T-helper 1 cell treated with Interleukin-12 subunit alpha and Interleukin-12 subunit beta and Interleukin-4 antibody, amounts not matched to agents 30 μg/mL and 1 μg/mL, for 36 hours (primary cell): ENCODE measurements around the gene HPS3.
"Not testable (repeated sequence)": the region's sequence is repeated elsewhere in the genome, so short reads cannot be mapped to it uniquely, and the experiment has no call there.

Experiments used
- H3K27ac Mint-ChIP-seq: one replicate; pipeline ENCODE4 v1.8.0; 2021; ENCODE audit warnings: mild to moderate bottlenecking, mixed read lengths
- H3K27me3 Mint-ChIP-seq: one replicate; pipeline ENCODE4 v1.8.0; 2021; ENCODE audit warnings: low read depth, mixed read lengths
- H3K36me3 Mint-ChIP-seq: one replicate; pipeline ENCODE4 v1.8.0; 2021; ENCODE audit warnings: low read depth, mixed read lengths
- H3K4me1 Mint-ChIP-seq: one replicate; pipeline ENCODE4 v1.8.0; 2021; ENCODE audit warnings: low read depth, mixed read lengths
- H3K4me3 Mint-ChIP-seq: one replicate; pipeline ENCODE4 v1.8.0; 2021; ENCODE audit warnings: mild to moderate bottlenecking, moderate library complexity, mixed read lengths
- H3K9me3 Mint-ChIP-seq: one replicate; pipeline ENCODE4 v1.8.0; 2021; ENCODE audit warnings: mixed read lengths

The HPS3 gene

DNA sequence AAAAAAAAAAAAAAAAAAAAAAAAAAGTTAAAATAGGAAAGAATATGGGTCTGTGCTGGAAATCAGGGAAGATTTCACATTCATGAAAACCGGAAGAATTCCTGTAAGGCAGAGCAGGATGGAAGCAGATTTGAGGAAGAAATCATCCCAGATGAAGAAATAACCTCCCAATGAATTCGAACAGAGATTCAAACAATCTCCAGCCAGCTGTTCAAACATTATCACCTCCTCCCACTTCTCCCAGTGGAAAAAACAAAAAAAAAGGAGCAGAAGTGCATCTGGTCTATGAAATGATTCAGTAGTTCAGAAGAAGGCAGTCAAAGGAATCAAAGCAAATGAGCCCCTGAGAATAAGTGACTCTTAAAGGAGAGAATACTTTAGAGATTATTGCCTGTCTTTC, 59.1 kb downstream of the HPS3 start:
- H3K36me3 Mint-ChIP-seq = no peaks in the 10 kb centered on the region
- no peaks in the 10 kb centered on the region for H3K4me1 Mint-ChIP-seq
- H3K4me3 Mint-ChIP-seq = no peak overlapping the region
- no peaks in the 10 kb centered on the region for H3K9me3 Mint-ChIP-seq
- peaks cover 60% of the 10 kb centered on the region for H3K27me3 Mint-ChIP-seq
- no peak overlapping the region for H3K27ac Mint-ChIP-seq

- H3K27me3 Mint-ChIP-seq = peaks cover 66% of the 10 kb centered on the region
- no peaks in the 10 kb centered on the region for H3K4me1 Mint-ChIP-seq
- no peaks in the 10 kb centered on the region for H3K9me3 Mint-ChIP-seq
- no peak overlapping the region for H3K27ac Mint-ChIP-seq
- H3K4me3 Mint-ChIP-seq = no peak overlapping the region
- no peaks in the 10 kb centered on the region for H3K36me3 Mint-ChIP-seq
These were observed 65.8 kb downstream of the HPS3 start for GRCh38 chr3:149195221-149195620.

- H3K4me1 Mint-ChIP-seq, H3K4me3 Mint-ChIP-seq, H3K9me3 Mint-ChIP-seq, H3K27ac Mint-ChIP-seq, H3K36me3 Mint-ChIP-seq: not testable (repeated sequence)
- peaks cover 60% of the 10 kb centered on the region for H3K27me3 Mint-ChIP-seq
These were observed 67.6 kb downstream of the HPS3 start for GRCh38 chr3:149196805-149197592.

DNA sequence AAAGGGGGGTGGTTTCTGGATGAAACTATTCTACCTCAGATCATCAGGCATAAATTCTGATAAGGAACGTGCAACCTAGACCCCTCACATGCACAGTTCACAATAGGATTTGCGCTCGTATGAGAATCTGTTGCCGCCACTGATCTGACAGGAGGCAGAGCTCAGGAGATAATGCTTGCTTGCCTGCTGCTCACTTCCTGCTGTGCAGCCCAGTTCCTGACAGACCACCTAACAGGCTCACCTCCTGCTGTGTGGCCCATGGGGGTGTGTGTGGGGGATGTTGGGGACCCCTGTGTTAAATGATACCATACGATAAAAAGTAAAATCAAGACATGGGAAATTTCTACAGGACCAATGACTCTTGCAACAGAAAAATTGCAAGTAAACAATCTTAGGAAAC, 68.2 kb downstream of the HPS3 start:
- H3K36me3 Mint-ChIP-seq = no peaks in the 10 kb centered on the region
- H3K27me3 Mint-ChIP-seq = peaks cover 63% of the 10 kb centered on the region
- H3K4me1 Mint-ChIP-seq = peaks cover 3% of the 10 kb centered on the region
- H3K4me3 Mint-ChIP-seq = no peak overlapping the region
- H3K27ac Mint-ChIP-seq = no peak overlapping the region
- H3K9me3 Mint-ChIP-seq = no peaks in the 10 kb centered on the region

DNA sequence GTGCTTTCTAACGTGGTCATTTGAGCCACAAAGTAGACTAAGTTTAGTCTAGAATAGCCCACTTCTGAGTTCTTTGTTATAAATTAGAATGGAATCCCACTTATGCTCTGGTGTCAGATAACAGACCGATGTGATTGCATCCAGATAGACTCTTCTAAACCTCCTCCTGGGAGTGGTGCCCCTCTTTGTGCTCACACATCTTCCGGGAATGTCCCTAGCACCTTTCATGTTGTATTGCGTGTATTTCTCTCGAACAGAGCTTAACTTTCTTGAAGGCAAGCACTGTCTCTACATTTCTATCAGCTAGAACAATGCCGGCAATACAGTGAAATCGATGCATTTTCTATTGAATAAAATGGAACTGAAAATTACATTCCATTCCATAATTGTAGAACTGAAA, 69.2 kb downstream of the HPS3 start:
- Mint-ChIP-seq H3K36me3 (no peaks in the 10 kb centered on the region), H3K4me3 (no peak overlapping the region), H3K9me3 (no peaks in the 10 kb centered on the region), H3K27me3 (peaks cover 59% of the 10 kb centered on the region), H3K4me1 (peaks cover 4% of the 10 kb centered on the region), H3K27ac (no peak overlapping the region)

DNA sequence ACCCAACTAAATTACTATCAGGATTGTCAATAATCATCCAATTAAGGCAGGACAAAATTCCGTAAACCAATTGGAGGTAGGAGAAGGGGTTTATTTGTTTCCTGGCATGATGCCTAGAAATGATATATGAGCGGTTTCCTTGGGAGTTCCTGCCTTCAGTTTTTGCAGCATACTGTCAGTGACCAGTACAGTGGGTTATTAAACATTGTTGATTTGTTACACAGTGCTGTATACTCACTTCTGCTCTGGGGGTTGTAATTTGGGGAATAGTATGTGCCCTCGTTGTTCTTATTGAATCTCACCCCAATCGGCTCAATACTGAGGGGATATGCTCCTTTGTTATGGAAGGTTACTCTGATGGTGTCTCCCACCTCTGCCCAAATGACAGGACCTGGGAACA, 70.0 kb downstream of the HPS3 start:
- peaks cover 11% of the 10 kb centered on the region for H3K4me1 Mint-ChIP-seq
- no peaks in the 10 kb centered on the region for H3K9me3 Mint-ChIP-seq
- H3K36me3 Mint-ChIP-seq = no peaks in the 10 kb centered on the region
- no peak overlapping the region for H3K4me3 Mint-ChIP-seq
- H3K27ac Mint-ChIP-seq = no peak overlapping the region
- H3K27me3 Mint-ChIP-seq = peaks cover 60% of the 10 kb centered on the region

- Mint-ChIP-seq H3K27me3 (peaks cover 53% of the 10 kb centered on the region), H3K9me3 (no peaks in the 10 kb centered on the region), H3K4me1 (peaks cover 11% of the 10 kb centered on the region), H3K4me3 (no peak overlapping the region), H3K27ac (no peak overlapping the region), H3K36me3 (no peaks in the 10 kb centered on the region)
These were observed 74.3 kb downstream of the HPS3 start for GRCh38 chr3:149203758-149204157.

- Mint-ChIP-seq H3K36me3 (no peaks in the 10 kb centered on the region), H3K27ac (no peak overlapping the region), H3K9me3 (no peaks in the 10 kb centered on the region), H3K4me1 (peaks cover 11% of the 10 kb centered on the region), H3K27me3 (peaks cover 57% of the 10 kb centered on the region), H3K4me3 (no peak overlapping the region)
These were observed 75.1 kb downstream of the HPS3 start for GRCh38 chr3:149204390-149204991.

DNA sequence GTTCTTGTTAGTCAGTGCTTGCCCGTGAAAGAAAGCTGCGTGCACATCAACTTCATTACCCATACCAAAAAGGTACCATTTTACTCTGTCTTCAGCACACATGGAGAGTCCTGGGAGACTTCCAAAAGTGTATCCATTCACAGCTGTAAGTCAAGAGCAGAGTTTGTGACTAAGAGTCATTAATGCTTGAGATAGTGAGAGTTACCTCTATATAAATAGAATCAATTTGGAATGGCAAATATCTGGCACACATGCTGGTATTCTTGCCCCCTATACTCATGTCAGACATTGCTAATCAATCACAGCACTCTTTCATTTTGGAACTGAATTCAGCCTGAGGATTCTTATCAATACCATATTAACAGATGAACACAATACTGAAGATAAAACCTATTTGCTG, 78.0 kb downstream of the HPS3 start:
- peaks cover 7% of the 10 kb centered on the region for H3K4me1 Mint-ChIP-seq
- no peak overlapping the region for H3K27ac Mint-ChIP-seq

GRCh38 chr3:149209431-149209830, 80.0 kb downstream of the HPS3 start:
- Mint-ChIP-seq H3K36me3 (no peaks in the 10 kb centered on the region), H3K27ac (no peak overlapping the region), H3K9me3 (no peaks in the 10 kb centered on the region), H3K4me1 (no peaks in the 10 kb centered on the region), H3K4me3 (no peak overlapping the region), H3K27me3 (peaks cover 69% of the 10 kb centered on the region)

More for the DNA sequence above, 78.0 kb downstream of the HPS3 start:
- H3K9me3 Mint-ChIP-seq = no peaks in the 10 kb centered on the region
- no peaks in the 10 kb centered on the region for H3K36me3 Mint-ChIP-seq
- H3K4me3 Mint-ChIP-seq = no peak overlapping the region
- H3K27me3 Mint-ChIP-seq = peaks cover 68% of the 10 kb centered on the region

GRCh38 chr3:149212386-149212785, 82.9 kb downstream of the HPS3 start:
- Mint-ChIP-seq H3K36me3 (no peaks in the 10 kb centered on the region), H3K4me1 (no peaks in the 10 kb centered on the region), H3K27ac (no peak overlapping the region), H3K9me3 (no peaks in the 10 kb centered on the region), H3K27me3 (peaks cover 57% of the 10 kb centered on the region), H3K4me3 (no peak overlapping the region)

DNA sequence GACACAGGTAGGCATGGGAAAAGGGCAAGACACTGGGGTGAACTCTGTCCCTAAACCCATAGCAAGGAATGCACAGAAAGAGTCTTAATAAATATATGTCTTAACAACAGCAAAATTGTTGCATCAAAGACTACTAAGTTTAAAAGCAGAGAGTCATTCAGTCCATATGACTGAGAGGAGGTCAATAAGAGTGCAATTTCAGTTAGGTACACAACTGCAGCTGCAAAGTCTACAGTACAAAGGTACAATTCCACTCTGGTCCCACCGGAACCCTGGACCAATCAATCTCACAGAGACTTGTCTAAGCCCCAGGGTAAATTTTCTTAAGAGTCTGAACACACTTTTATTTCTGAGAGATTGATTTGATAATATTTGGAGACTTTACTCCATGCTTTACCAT, 85.3 kb downstream of the HPS3 start:
- Mint-ChIP-seq H3K27ac (no peak overlapping the region), H3K9me3 (no peaks in the 10 kb centered on the region), H3K27me3 (peaks cover 43% of the 10 kb centered on the region), H3K4me3 (no peak overlapping the region), H3K36me3 (no peaks in the 10 kb centered on the region), H3K4me1 (no peaks in the 10 kb centered on the region)

GRCh38 chr3:149215515-149215914, 86.1 kb downstream of the HPS3 start:
- Mint-ChIP-seq H3K27me3 (peaks cover 35% of the 10 kb centered on the region), H3K27ac (no peak overlapping the region), H3K4me3 (no peak overlapping the region), H3K9me3 (no peaks in the 10 kb centered on the region), H3K4me1 (no peaks in the 10 kb centered on the region), H3K36me3 (no peaks in the 10 kb centered on the region)

DNA sequence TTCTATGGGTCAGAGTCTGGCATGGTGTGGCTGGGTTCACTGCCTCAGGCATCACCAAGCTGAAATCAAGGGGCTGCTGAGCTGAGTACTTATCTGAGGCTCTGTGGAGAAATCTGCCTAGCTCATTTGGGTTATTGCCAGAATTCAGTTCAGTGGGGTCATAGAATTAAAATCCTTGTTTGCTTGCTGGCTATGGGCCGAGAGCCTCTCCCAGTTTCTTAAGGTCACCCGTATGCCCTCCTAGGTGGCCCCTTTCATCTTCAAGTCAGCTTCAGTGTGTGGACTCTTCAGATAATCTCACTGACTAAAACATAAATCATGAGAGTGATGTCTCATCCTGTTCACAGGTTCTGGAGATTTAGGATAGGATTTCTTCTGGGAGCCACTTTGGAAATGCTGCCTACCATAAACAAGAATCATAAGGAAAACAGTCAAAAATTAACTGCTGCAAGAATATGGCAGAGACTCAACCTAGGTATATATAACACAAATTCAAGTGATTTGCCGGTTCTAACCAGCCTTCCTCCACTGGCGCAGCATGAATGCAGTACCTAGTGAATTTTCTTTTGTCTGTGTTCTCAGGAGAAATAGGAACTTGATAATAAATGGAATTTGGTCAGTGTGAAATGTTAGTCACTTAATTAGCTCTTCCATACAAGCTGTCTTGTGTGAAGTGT, 86.9 kb downstream of the HPS3 start:
- no peaks in the 10 kb centered on the region for H3K4me1 Mint-ChIP-seq
- H3K36me3 Mint-ChIP-seq = no peaks in the 10 kb centered on the region
- no peak overlapping the region for H3K4me3 Mint-ChIP-seq
- no peaks in the 10 kb centered on the region for H3K9me3 Mint-ChIP-seq
- H3K27me3 Mint-ChIP-seq = peaks cover 32% of the 10 kb centered on the region
- H3K27ac Mint-ChIP-seq = no peak overlapping the region

- H3K4me3 Mint-ChIP-seq = no peak overlapping the region
- H3K27me3 Mint-ChIP-seq = peaks cover 27% of the 10 kb centered on the region
- no peaks in the 10 kb centered on the region for H3K9me3 Mint-ChIP-seq
- no peaks in the 10 kb centered on the region for H3K36me3 Mint-ChIP-seq
- no peak overlapping the region for H3K27ac Mint-ChIP-seq
- H3K4me1 Mint-ChIP-seq = no peaks in the 10 kb centered on the region
These were observed 87.9 kb downstream of the HPS3 start for GRCh38 chr3:149217347-149217746.
